Stimulated activated CD8-positive, alpha-beta memory T cell treated with anti-CD3 and anti-CD28 coated beads, Interleukin-2, amount 100 ng/mL, for 48 hours (primary cell): Measurements from ENCODE around the gene PIR.

Source experiments
- DNase-seq, 2 donors: peaks; one replicate each; pipeline ENCODE4 v3.0.0-alpha.2; 2020; ENCODE audit warnings: low read depth in 2 of 2

Gene PIR

GRCh38 chrX:15349046-15349445, 144.1 kb downstream of the PIR start:
- DNase-seq: no peak

GRCh38 chrX:15345976-15346375, 147.2 kb downstream of the PIR start:
- no peak for DNase-seq

- DNase-seq: no peak
Measured at GRCh38 chrX:15344106-15344505, 149.0 kb downstream of the PIR start.

- DNase-seq: no peak
Measured at GRCh38 chrX:15343075-15343476, 150.1 kb downstream of the PIR start.

GRCh38 chrX:15340867-15341266, 152.3 kb downstream of the PIR start:
- DNase-seq: no peak

GRCh38 chrX:15336023-15336413, 157.1 kb downstream of the PIR start:
- no peak for DNase-seq

- DNase-seq: peak; percentile 78 to 84
Measured at GRCh38 chrX:15335135-15336022, 157.8 kb downstream of the PIR start, which contains the start of gene PIGA. Gene PIGA (minus strand): TSS chrX:15335523. CDS start chrX:15331930, 3,593 bp downstream.
